GM19043 (cell line): ENCODE results near the gene MRPS18B.
A peak's percentile ranks its signal among the peaks of the same experiment; 100 is the strongest.

Experiments
- ATAC-seq: cut with Tn5 transposase; IDR thresholded peaks from one replicate; pipeline ENCODE4 v1.9.1; 2021; ENCODE audit warnings: low read depth; ENCODE audit not compliant: unreplicated experiment

Gene MRPS18B

DNA sequence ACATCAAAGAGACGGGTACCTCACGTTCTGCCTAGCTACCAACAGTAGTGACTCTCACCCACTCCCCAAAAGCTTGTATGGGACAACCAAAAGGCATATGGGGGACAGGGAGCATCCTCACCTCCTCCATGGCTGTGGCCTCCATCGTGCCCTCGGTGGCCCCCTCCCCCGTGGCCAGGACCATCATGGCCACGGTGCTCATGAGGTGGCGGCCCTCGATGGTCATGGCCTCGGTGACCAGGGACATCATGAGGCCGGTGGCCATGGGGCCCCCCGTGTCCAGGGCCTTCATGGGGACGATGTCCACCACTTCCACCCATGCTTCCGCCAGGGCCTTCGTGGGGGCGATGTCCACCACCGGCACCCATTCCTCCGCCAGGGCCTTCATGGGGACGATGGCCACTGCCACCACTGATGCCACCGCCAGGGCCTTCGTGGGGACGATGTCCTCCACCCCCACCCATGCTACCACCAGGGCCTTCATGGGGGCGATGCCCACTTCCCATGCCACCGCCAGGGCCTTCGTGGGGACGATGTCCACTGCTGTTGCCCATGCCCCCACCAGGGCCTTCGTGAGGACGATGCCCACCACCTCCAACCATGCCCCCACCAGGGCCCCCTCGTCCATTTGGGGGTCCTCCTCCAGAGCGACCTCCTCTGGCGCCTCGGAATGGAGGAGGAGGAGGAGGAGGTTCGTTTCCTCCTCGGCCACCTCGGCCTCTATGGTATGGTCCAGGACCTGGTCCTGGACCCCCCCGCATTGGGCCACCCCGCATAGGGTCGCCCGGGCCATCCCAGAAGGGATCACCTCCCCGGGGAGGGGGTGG, 15.6 kb upstream of the MRPS18B start:
- ATAC-seq: no peak

DNA sequence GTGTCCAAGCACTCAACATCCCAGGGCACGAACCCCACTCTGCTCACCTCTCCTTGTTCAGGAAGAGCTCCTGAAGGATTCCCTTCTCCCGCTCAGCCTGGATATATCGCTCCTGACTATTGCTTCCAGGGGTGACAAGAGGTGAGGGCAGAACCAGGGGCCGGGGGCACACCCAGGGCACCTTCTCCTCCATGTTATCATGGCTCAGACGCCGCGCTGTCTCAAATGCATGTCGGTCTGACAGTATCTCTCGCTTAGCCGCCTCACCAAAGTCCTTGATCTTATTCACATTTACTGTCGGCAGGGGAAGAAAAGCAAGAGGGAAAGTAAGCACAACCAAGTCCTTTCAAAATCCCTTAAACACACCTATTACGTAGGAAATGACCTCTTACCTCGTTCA, 13.7 kb upstream of the MRPS18B start:
- ATAC-seq: no peak

- no peak for ATAC-seq
Observed at GRCh38 chr6:30610065-30610464, 7.6 kb upstream of the MRPS18B start.

DNA sequence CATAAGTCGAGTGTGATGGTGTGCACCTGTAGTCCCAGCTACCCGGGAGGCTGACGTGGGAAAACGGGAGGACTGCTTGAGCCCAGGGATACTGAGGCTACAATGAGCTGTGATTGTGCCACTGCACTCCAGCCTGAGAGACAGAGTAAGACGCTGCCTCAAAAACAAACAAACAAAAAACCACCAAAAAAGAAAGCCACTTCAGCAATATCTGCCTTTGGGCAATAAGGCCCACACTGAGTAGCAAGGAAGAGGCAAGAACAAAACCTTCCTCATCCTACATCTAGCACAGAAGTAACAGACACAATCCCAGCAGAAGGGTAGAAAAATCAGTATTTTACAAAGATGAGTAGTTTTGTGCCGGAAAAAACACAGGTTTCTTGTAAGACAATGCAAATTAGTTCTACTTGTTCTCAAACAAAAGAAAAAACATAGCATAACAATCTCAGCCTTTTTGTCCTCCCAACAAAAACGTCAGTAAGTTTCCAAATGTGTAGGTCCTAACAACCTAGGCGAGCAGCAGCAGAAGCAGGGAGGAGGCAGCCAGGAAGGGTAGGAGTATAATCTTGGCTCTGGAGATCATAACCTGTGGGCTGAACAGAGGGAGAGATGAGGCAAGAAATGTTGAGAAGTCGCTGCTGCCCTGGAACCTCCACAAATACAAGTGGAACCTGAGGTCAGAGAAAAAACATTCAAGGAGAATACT, 6.3 kb upstream of the MRPS18B start:
- no peak for ATAC-seq

- ATAC-seq: no peak
Observed at GRCh38 chr6:30611856-30612194, 5.8 kb upstream of the MRPS18B start.

DNA sequence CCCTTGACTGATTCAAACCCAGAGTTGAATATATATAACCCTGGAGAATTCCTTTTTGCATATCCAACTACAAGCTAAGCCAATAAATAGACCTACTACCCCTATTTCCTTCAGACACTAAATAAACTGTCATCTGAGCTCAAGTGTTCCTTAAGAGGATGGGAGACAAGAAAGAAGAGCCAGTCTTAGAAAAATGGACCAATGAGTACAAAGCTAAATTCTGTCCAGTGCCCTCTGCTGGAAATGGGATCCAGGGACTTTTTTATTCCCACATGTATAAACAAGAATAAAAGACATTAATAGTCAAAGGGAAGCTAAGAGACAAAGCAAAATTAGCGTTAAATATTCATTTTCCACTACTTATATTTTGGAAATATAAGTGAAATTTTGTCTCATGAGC, 5.4 kb upstream of the MRPS18B start:
- ATAC-seq: no peak

DNA sequence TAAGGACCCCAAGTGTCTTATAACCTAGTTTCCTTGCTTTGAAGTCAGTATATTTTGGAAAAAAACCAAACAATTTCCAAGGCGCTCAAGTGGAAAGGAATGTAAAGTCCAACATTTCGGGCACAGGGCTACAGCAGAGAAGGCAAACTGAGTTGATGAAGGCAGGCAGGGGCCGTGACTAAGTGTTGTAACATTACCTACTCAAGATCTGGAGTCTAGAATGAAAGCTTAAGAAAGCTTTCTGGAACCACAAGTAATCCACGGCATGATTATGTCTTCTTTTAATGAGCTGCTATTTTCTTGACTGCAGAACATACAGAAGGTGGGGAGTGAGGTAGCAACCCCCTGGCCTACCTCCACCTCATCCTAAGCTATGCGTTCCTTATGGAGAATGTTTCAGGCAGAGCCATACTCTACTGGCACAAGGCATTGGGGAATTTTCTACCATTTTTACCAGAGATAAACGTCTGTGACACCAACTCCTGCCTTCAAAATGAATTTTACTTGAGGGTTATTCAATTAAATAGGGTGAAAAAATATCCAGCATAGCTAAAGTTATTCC, 4.9 kb upstream of the MRPS18B start:
- ATAC-seq: no peak

- ATAC-seq: no peak
Observed at GRCh38 chr6:30613251-30614043, 4.2 kb upstream of the MRPS18B start.

DNA sequence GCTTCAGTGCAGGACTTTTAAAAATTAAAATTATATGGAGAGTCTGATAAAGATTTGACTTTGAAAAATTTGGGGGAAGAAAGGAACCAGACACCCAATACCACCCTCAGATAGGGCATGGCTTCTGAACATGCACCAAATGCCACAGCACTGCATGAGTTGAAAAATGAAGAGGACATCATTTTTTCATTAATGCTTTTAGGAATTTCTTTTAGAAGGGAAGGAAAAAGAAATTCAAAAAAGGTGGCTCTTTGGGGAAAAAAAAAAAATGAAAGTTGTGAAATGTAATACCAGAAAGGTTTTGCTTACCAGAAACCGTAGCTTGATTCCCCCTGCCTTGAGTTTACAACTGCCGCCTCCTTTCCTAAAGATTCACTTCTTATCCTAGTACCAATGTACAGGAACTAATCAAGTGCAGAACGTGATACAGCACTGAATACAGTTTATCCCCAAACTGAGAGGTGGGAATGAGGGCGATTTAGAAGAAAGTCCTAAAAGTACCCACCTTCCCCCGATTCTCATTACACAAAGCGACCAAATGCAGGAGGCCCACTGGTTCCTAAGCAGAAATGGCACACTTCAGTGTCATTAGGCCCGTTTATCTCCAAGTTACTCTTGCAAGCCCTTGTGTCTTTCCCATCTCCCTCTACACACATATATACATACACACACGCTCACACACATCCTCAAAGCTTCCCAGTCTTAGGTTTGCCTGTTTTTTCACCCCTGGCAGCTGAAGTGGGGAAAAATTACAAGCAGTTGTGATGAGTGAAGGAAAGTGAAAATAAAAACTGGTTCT, 3.4 kb upstream of the MRPS18B start:
- ATAC-seq: no peak

GRCh38 chr6:30614843-30615218, 2.8 kb upstream of the MRPS18B start:
- peak; percentile 44 for ATAC-seq

GRCh38 chr6:30615219-30615957, 2.3 kb upstream of the MRPS18B start:
- no peak for ATAC-seq

DNA sequence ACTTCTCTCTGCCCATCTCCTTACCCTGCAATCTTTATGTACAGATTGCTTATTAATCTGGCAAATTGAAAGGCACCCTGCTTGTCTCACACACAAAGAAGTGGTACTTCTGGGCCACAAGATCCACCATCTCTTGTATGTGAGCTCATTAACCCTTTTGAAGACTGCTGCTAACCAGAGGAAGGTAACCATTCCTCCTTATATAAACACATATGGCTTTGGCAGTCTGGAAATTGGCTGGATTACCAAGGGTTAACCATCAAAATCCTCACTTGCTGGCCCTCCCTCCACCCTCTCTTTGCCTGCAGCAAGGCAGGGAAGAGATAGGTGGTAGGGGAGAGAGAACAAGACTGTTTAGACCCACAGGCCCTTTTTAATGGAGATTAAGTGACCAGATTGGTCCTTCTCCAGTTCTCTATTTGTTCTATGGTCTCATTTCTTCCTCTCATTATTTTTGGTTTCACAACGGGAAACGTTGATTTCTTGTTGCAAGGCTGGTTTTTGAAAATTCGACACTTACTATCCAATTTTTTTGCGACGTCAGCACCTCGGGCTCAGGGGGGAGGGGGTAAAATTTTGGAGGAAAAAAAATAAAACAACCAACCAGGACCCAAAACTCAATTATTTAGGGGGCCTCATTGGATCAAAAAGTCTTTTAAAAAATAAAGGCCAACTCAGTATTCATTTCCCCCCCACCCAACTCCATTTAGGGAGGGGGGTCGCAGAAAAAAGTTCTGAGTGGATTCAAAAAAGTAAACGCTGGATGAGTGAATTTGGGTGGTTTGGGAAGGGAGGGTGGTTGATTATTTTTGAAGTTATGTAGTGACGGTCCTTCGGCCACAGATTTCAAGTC, 1.5 kb upstream of the MRPS18B start:
- no peak for ATAC-seq

DNA sequence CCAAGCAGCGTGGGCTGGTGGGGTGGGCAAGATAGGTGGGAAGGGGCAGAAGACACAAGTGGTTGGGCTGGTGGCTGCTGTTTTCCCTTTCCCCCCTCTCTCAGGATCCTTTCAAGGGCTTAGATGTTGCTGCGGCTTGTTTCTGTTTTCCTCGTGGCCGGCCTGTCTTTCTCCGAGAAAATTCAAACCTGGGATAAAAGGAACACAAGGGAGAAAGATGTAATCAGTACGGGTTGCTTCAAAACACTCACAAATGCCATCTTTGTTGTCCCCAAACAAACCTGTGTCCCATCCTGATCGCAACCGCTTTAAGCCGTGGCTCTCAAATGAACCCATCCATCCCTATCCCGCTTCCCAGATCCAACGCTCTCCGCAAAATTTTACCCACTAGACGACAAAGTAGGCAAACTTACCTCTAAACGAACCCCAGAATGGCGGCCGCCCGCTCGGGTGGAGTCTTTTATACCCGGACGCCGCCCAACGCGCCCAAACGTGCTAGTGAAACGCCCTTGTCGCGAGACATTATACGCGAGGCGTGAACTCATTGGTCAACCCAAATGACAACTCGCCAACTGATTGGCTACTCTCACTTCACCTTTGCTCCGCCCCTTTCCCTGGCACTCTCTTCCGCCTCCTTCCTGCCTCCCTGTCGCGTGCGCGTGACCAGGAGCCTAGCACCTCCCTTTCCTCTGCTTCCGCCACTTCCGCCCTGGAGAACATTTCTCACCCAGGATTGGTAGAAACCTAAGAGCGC, 652 bp upstream of the MRPS18B start, which contains the start of gene PPP1R10:
PPP1R10 (minus strand) TSS at position 433 of the 754 bp plus-strand sequence. CDS start 7,299 bp downstream, outside the sequence.
- ATAC-seq: peak; percentile 65

- no peak for ATAC-seq
Observed at GRCh38 chr6:30618270-30618797, 694 bp downstream of the MRPS18B start.

- no peak for ATAC-seq
Observed at GRCh38 chr6:30619561-30619960, 1.9 kb downstream of the MRPS18B start.

GRCh38 chr6:30625511-30625910, 7.9 kb downstream of the MRPS18B start:
- no peak for ATAC-seq

GRCh38 chr6:30626484-30627366, 9.1 kb downstream of the MRPS18B start, which contains the start of gene ATAT1:
ATAT1 (plus strand) TSS chr6:30626874.
- ATAC-seq: peak; percentile 74
